NCI-H1092 (cell line): Measurements from ENCODE around the gene ZBTB4.

Experiments used
- DNase-seq: peaks from one replicate; lab custom pipeline; 2025; lab: John Stamatoyannopoulos, UW

The ZBTB4 gene, protein sequence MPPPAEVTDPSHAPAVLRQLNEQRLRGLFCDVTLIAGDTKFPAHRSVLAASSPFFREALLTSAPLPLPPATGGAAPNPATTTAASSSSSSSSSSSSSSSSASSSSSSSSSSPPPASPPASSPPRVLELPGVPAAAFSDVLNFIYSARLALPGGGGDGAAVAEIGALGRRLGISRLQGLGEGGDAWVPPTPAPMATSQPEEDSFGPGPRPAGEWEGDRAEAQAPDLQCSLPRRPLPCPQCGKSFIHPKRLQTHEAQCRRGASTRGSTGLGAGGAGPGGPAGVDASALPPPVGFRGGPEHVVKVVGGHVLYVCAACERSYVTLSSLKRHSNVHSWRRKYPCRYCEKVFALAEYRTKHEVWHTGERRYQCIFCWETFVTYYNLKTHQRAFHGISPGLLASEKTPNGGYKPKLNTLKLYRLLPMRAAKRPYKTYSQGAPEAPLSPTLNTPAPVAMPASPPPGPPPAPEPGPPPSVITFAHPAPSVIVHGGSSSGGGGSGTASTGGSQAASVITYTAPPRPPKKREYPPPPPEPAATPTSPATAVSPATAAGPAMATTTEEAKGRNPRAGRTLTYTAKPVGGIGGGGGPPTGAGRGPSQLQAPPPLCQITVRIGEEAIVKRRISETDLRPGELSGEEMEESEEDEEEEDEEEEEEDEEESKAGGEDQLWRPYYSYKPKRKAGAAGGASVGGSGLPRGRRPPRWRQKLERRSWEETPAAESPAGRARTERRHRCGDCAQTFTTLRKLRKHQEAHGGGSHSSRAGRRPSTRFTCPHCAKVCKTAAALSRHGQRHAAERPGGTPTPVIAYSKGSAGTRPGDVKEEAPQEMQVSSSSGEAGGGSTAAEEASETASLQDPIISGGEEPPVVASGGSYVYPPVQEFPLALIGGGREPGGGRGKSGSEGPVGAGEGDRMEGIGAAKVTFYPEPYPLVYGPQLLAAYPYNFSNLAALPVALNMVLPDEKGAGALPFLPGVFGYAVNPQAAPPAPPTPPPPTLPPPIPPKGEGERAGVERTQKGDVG

DNA sequence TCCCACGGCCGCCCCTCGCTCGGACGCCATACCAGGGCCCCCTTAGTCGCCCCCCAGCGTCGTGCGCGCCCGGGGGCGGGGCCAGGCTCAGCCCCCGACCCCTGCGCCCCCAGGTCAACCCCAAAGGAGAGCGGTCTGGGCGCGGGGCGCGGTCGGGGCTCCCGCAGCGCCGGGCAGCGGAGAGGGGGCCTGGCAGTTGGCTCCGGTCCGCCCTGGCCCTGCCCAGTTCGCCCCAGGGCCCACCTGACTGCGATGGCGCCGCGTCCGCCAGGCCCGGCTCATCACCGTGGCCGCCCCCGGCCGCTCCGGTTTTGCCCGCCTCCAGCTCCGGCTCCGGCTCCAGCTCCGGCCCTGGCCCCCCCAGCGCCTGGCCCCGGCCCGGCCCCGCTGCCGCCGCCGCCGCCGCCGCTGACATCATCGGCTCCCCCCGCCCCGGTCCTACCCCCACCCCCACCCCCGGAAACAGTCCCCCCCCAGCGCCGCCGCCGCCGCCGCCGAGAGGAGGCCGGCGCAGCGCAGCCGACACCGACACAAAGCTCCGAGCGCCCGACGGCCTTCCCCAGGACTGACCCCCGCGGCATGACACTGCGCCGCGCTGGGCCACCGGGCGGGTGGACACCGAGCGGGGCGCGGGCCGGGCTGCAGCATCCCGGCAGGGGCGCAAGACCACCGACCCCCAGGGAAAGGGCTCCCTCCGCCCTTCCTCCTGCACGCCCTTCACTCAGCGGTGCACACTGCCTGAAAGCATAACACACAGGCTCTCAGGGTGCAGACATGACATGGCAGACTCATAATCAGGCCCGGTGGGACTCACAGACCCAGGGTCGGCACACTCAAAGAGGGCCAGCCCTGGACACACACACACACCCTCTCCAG lies at the start of gene ZBTB4:
TSS of gene ZBTB4 (minus strand) at position 419 of the 876 bp plus-strand sequence. CDS start 12,830 bp downstream, outside the sequence.
- no peak for DNase-seq

DNA sequence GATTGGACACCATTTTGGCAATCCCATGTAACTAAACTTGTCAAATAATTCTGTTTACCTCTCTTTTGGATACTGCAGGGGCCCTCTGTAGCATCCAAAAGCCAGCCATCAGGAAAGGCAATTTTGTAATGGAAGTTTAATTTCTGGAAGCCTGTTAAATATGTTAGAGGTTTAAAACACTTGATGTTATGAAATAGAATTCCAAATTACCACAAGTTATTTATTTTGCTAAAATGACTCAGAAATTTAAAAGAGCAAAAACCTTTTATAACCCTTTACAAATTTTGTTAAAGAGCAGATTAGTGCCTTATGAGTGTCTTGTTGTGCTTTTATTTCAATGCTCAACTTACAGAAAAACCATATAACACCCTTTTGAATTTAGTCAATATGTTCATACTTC lies 49.4 kb upstream of the ZBTB4 start:
- DNase-seq, result no peak

DNA sequence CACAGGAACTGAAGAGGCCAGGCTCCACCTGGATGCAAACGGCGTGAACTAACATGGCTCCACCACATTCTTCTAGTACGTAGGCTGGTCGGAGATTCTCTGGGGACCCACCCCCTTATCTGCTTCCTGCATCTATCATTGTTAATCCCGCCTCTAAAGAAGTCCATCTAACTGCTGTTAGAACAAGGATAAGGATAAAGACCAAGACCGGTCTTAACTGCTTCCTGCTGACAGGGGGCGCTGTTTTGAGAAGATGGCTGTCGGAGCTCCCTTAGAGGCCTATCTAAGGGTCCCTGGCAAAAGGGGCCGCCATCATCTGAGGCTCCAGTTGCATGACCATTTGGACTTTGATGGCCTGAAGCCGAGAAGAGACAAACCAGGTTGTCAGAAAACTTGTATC lies 43.6 kb upstream of the ZBTB4 start:
- DNase-seq, result no peak

DNA sequence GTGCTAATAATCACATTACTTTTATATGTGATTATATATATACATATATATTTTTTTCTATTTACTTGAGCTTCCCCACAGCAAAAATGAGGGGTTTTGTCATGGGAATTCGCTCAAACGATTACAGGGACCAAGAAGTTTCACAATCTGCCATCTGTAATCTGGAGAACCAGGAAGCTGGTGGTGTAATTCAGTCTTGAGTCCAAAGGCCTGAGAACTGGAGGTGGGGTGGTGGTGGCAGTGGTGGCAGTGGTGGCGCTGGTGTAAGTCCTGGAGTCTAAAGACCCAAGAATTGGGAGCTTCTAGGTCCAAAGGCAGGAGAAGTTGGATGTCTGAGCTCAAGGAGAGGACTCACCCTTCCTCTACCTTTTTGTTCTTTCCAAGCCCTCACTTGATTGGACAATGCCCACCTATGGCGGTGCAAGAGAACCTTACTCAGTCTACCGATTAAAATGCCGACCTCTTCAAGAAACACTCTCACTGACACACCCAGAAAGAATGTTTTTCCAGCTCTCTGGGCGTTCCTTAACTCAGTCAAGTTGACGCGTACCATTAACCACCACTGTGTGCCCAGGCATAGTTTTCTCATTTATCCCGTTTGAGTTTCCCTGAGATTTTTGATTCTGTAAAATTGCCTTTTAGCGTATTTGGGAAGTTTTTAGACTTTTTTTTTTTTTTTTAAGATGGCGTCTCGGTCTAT lies 36.6 kb upstream of the ZBTB4 start:
- DNase-seq, result no peak

DNA sequence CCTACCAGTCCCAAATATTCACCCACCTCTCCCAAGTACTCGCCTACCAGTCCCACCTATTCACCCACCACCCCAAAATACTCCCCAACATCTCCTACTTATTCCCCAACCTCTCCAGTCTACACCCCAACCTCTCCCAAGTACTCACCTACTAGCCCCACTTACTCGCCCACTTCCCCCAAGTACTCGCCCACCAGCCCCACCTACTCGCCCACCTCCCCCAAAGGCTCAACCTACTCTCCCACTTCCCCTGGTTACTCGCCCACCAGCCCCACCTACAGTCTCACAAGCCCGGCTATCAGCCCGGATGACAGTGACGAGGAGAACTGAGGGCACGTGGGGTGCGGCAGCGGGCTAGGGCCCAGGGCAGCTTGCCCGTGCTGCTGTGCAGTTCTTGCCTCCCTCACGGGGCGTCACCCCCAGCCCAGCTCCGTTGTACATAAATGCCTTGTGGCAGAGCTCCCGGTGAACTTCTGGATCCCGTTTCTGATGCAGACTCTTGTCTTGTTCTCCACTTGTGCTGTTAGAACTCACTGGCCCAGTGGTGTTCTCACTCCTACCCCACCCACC lies 34.5 kb upstream of the ZBTB4 start:
- no peak for DNase-seq

DNA sequence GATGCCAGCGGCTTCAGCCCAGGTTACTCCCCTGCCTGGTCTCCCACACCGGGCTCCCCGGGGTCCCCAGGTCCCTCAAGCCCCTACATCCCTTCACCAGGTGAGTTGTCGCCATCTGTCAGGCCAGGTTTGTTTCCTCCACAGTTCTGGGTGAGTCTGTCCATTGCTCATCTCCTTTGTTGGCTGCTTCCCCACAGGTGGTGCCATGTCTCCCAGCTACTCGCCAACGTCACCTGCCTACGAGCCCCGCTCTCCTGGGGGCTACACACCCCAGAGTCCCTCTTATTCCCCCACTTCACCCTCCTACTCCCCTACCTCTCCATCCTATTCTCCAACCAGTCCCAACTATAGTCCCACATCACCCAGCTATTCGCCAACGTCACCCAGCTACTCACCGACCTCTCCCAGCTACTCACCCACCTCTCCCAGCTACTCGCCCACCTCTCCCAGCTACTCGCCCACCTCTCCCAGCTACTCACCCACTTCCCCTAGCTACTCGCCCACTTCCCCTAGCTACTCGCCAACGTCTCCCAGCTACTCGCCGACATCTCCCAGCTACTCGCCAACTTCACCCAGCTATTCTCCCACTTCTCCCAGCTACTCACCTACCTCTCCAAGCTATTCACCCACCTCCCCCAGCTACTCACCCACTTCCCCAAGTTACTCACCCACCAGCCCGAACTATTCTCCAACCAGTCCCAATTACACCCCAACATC lies 33.6 kb upstream of the ZBTB4 start:
- no peak for DNase-seq

DNA sequence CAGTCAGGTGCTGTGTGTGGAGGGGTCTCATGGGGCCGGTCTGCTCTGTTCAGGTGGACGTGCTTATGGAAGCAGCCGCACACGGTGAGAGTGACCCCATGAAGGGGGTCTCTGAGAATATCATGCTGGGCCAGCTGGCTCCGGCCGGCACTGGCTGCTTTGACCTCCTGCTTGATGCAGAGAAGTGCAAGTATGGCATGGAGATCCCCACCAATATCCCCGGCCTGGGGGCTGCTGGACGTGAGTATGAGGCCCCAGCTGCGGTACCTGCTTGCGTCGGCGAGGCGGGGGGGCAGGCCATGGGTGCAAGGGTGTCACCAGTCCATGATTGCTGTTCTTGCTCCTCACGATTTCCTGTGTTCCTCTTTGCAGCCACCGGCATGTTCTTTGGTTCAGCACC lies 32.7 kb upstream of the ZBTB4 start:
- DNase-seq, result no peak

DNA sequence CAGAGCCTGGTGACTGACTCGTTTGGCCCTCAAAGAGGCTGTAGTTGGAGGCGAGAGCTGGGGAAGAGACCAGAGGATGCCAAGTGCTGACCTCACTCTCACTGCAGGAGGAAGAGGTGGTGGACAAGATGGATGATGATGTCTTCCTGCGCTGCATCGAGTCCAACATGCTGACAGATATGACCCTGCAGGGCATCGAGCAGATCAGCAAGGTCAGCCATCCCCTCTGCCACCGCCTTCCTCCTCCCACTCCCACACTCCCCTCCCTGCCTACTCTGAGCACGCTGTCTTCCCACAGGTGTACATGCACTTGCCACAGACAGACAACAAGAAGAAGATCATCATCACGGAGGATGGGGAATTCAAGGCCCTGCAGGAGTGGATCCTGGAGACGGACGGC lies 31.7 kb upstream of the ZBTB4 start:
- no peak for DNase-seq

DNA sequence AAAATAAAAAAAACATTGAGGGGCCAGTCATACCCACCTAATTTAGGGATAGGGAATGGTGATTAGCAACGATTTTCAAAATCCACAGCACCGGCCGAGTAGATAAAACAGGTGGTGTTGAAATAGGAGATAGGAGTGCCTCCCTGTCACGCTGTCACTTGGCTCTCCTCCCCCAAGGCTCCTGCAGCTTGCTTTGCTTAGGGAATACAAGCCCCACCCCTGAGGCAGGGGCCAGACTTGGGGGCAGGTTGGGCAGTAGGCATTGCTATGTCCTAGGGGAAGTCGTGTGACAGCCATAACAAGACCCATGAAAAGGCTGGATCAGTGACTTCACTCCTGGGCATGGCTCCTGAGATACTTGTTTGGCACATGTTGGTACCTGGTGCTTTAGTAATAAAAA lies 30.5 kb upstream of the ZBTB4 start:
- no peak for DNase-seq

DNA sequence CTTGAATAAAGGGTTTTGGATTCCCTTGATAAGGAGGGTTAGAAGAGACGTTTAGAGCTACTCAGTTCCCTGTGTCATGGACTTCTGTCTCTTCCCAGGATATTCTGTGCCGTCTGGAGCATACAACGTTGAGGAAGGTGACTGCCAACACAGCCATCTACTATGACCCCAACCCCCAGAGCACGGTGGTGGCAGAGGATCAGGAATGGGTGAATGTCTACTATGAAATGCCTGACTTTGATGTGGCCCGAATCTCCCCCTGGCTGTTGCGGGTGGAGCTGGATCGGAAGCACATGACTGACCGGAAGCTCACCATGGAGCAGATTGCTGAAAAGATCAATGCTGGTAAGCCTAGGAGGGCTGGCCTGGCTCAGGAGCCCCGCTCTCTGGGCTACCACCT lies 29.4 kb upstream of the ZBTB4 start:
- no peak for DNase-seq

DNA sequence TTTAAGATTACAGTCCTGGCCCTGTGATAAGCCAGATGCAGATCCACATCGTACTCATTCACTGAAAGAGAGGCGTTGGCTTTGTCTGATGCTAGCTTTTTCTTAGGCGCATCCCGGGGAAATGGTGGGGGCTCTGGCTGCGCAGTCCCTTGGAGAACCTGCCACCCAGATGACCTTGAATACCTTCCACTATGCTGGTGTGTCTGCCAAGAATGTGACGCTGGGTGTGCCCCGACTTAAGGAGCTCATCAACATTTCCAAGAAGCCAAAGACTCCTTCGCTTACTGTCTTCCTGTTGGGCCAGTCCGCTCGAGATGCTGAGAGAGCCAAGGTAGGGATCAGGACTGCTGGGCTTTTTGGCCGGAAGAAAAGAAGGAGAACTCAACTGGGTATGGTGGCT lies 28.7 kb upstream of the ZBTB4 start:
- no peak for DNase-seq

DNA sequence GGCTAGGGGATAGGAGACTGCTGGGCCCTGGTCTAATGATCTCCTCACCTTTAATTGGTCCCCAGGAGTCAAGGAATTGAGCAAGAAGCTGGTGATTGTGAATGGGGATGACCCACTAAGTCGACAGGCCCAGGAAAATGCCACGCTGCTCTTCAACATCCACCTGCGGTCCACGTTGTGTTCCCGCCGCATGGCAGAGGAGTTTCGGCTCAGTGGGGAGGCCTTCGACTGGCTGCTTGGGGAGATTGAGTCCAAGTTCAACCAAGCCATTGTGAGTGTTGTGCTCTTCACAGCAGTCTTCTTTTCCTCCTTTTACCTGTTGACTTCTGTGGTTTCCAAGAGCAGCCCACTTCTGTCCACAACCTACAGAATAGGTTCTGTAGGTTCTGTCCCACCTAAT lies 24.1 kb upstream of the ZBTB4 start:
- no peak for DNase-seq

DNA sequence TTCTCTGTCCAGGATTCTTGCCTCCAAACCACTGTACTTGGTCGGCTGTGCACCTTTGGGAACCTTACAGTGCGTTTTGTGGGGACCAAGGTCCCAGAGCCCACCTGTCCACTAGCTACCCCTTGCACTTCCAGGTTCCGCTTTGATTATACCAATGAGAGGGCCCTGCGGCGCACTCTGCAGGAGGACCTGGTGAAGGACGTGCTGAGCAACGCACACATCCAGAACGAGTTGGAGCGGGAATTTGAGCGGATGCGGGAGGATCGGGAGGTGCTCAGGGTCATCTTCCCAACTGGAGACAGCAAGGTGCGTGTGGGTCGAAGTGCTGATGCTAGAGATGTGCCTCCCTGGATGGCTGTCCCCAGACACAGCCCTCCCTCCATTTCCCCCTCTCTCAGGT lies 23.6 kb upstream of the ZBTB4 start:
- DNase-seq, result no peak

DNA sequence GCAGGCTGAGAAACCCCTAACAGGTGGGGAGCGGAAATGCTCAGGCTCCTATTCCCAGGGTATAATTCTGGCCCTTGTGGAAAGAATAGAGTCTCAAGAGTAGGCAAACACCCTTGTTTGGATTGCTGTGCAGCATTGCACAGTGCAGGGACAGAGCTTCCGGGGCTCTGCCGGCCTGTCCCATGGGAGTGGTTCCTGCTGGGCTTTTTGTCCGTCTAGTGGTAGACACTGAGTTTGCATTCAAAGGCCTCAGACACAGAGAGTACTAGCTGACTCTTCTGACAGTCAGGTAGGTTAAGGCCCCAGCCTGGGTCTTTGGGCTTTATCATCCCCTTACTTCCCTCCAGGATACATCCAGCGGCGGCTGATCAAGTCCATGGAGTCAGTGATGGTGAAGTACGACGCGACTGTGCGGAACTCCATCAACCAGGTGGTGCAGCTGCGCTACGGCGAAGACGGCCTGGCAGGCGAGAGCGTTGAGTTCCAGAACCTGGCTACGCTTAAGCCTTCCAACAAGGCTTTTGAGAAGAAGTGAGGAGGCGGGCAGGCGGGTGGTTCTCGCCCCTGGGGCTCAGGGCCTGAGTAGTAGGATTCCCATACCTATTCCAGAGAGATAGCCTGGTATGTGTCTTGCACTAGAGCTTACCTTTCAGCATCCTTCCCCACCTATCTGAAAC lies 22.9 kb upstream of the ZBTB4 start:
- DNase-seq, result no peak

DNA sequence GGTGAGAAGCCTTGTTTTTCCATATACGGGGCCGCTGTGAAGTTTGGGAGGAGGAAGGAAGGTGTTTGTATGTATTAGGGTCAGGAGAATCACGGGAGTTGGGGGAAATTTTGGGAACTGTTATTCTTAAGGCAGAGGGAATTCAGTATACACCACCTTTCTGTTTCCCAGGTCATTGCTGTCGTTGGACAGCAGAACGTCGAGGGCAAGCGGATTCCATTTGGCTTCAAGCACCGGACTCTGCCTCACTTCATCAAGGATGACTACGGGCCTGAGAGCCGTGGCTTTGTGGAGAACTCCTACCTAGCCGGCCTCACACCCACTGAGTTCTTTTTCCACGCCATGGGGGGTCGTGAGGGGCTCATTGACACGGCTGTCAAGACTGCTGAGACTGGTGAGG lies 22.3 kb upstream of the ZBTB4 start:
- no peak for DNase-seq

DNA sequence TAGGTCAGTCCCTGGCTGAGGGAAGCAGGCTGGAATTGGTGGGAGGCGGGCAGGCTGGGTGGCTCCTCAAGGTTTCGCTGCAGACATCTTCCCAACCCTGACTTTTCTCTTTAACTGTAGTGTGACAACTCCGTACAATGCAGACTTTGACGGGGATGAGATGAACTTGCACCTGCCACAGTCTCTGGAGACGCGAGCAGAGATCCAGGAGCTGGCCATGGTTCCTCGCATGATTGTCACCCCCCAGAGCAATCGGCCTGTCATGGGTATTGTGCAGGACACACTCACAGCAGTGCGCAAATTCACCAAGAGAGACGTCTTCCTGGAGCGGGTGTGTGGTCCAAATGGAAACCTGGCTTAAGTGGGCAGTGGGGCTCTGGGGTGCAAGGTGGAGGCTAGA lies 19.7 kb upstream of the ZBTB4 start:
- no peak for DNase-seq

DNA sequence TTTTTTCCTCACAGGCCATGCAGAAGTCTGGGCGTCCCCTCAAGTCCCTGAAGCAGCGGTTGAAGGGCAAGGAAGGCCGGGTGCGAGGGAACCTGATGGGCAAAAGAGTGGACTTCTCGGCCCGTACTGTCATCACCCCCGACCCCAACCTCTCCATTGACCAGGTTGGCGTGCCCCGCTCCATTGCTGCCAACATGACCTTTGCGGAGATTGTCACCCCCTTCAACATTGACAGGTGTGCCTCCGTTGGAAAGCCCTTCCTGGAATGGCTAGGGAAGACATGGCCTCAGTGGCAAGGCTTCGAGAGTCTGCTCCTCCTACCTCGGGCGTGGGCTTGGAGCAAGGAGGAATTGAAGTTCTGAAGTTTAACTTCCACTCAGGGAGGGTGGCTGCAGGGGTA lies 18.2 kb upstream of the ZBTB4 start:
- no peak for DNase-seq

DNA sequence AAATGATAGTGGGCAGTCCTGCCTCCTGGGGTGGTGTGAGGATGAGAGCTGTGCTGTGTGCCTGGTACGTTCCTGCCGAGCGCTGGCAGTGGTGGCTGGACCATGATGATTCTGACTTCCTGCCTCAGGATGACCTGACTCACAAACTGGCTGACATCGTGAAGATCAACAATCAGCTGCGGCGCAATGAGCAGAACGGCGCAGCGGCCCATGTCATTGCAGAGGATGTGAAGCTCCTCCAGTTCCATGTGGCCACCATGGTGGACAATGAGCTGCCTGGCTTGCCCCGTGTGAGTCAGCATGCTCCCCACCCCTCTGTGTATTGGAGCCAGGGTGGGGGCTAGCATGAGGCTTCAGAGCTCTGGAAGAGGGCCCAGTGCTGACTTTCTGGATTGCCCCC lies 17.8 kb upstream of the ZBTB4 start:
- no peak for DNase-seq

DNA sequence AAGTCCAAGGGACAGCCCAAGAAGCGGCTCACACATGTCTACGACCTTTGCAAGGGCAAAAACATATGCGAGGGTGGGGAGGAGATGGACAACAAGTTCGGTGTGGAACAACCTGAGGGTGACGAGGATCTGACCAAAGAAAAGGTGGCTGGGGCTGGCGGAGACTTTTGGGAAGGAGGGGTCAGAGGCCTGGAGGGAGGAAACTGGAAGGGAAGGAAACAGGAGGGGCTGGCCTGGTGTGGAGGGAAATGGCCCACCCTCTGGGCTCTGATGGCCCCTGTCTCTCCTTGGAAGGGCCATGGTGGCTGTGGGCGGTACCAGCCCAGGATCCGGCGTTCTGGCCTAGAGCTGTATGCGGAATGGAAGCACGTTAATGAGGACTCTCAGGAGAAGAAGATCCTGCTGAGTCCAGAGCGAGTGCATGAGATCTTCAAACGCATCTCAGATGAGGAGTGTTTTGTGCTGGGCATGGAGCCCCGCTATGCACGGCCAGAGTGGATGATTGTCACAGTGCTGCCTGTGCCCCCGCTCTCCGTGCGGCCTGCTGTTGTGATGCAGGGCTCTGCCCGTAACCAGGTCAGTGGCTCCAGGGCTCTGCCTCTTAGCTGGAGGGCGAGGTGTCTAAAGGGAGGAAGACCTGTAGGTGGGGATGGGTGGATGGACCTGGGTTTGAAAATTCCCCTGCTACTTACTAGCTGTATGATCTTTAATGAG lies 17.2 kb upstream of the ZBTB4 start:
- no peak for DNase-seq
